GM11168 (cell line): ENCODE data around the gene ANKRD12.
"Not testable (repeated sequence)": the region's sequence is repeated elsewhere in the genome, so short reads cannot be mapped to it uniquely, and the experiment has no call there.

ENCODE experiments used
- in situ Hi-C: fragments of 300-500 bp; cut with MboI; formaldehyde crosslinking; loops from one replicate; pipeline ENCODE4 v1.12.0; 2022; ENCODE audit warnings: low sequenced_read_pairs; ENCODE audit not compliant: unreplicated experiment

ANKRD12 gene

GRCh38 chr18:9139400-9140039 is 2.9 kb downstream of the ANKRD12 start:
- in situ Hi-C loops, result no loop called here

GRCh38 chr18:9140381-9140780 is 3.8 kb downstream of the ANKRD12 start:
- in situ Hi-C loops, result no loop called here

GRCh38 chr18:9140984-9141383 is 4.4 kb downstream of the ANKRD12 start:
- in situ Hi-C loops, result no loop called here

GRCh38 chr18:9146224-9146623 is 9.6 kb downstream of the ANKRD12 start:
- in situ Hi-C loops, result no loop called here

- in situ Hi-C loops, result no loop called here
Measured at GRCh38 chr18:9147440-9148202, 11.0 kb downstream of the ANKRD12 start.

- in situ Hi-C loops, result no loop called here
Measured at GRCh38 chr18:9148203-9148552, 11.6 kb downstream of the ANKRD12 start.

- in situ Hi-C loops, result no loop called here
Measured at GRCh38 chr18:9150121-9150520, 13.5 kb downstream of the ANKRD12 start.

GRCh38 chr18:9153256-9153655 is 16.7 kb downstream of the ANKRD12 start:
- in situ Hi-C loops, result no loop called here

GRCh38 chr18:9156604-9157249 is 20.1 kb downstream of the ANKRD12 start:
- in situ Hi-C loops, result no loop called here

- in situ Hi-C loops, result no loop called here
Measured at GRCh38 chr18:9157806-9158205, 21.2 kb downstream of the ANKRD12 start.

GRCh38 chr18:9160014-9160413 is 23.4 kb downstream of the ANKRD12 start:
- in situ Hi-C loops, result no loop called here

- in situ Hi-C loops, result not testable (repeated sequence)
Measured at GRCh38 chr18:9162663-9163062, 26.1 kb downstream of the ANKRD12 start.

- in situ Hi-C loops, result not testable (repeated sequence)
Measured at GRCh38 chr18:9164149-9164548, 27.6 kb downstream of the ANKRD12 start.

- in situ Hi-C loops, result not testable (repeated sequence)
Measured at GRCh38 chr18:9165883-9166282, 29.3 kb downstream of the ANKRD12 start.

- in situ Hi-C loops, result not testable (repeated sequence)
Measured at GRCh38 chr18:9169515-9169914, 32.9 kb downstream of the ANKRD12 start.

GRCh38 chr18:9171919-9172318 is 35.3 kb downstream of the ANKRD12 start:
- in situ Hi-C loops, result not testable (repeated sequence)

GRCh38 chr18:9172506-9173127 is 36.0 kb downstream of the ANKRD12 start:
- in situ Hi-C loops, result no loop called here

GRCh38 chr18:9173770-9174233 is 37.2 kb downstream of the ANKRD12 start:
- in situ Hi-C loops, result no loop called here

GRCh38 chr18:9174302-9174701 is 37.7 kb downstream of the ANKRD12 start:
- in situ Hi-C loops, result no loop called here

GRCh38 chr18:9175115-9175514 is 38.5 kb downstream of the ANKRD12 start:
- in situ Hi-C loops, result no loop called here

- in situ Hi-C loops, result no loop called here
Measured at GRCh38 chr18:9177031-9177430, 40.5 kb downstream of the ANKRD12 start.
